Keratinocyte (primary cell): ENCODE results near the gene ANKRD33. TPM values are rescaled to one million over a fixed set of nuclear protein-coding genes. Genes with fewer than 3 reads are reported as not detected.

Experiments used
- DNase-seq: peaks from one replicate; pipeline ENCODE4 v3.0.0-alpha.2; 2011; ENCODE audit warnings: low read depth, missing footprints, low spot score
- FAIRE-seq: peaks from 2 replicates; lab custom pipeline; 2011; peaks lifted over from hg19 to GRCh38; lab: Jason Lieb, UNC
- H2AFZ ChIP-seq: 2 replicates; pipeline ENCODE4 v1.6.0; 2012; ENCODE audit warnings: low read length, control low read depth, inconsistent platforms; ENCODE audit not compliant: control insufficient read depth
- H3K27ac ChIP-seq: 2 replicates; pipeline ENCODE4 v1.5.1; 2011; ENCODE audit warnings: low read length; ENCODE audit not compliant: control insufficient read depth, insufficient read depth
- H3K27me3 ChIP-seq: 3 replicates; pipeline ENCODE4 v1.6.0; 2011; ENCODE audit warnings: low read length; ENCODE audit not compliant: control insufficient read depth, insufficient read depth; ENCODE audit errors: extremely low read depth
- H3K36me3 ChIP-seq, 2 experiments: 2 replicates in 1 of 2; 3 replicates in 1 of 2; pipeline ENCODE4 v1.5.1; 2011; ENCODE audit warnings: low read length in 2 of 2, mild to moderate bottlenecking in 1 of 2; ENCODE audit not compliant: control insufficient read depth in 2 of 2, insufficient read depth in 2 of 2; ENCODE audit errors: extremely low read depth in 1 of 2
- H3K4me1 ChIP-seq: 3 replicates; pipeline ENCODE4 v1.5.1; 2011; ENCODE audit warnings: low read length; ENCODE audit not compliant: control insufficient read depth, insufficient read depth; ENCODE audit errors: extremely low read depth
- H3K4me2 ChIP-seq: 3 replicates; pipeline ENCODE4 v1.6.0; 2011; ENCODE audit warnings: low read depth, low read length; ENCODE audit not compliant: control insufficient read depth, insufficient read depth; ENCODE audit errors: extremely low read depth
- H3K4me3 ChIP-seq, 3 experiments: fragments of 200-600 bp in 1 of 3; sonication (generic) in 1 of 3; 2 replicates in 2 of 3; 3 replicates in 1 of 3; pipeline ENCODE4 v1.5.1; 2011 to 2016; ENCODE audit warnings: low read length in 3 of 3, mild to moderate bottlenecking in 3 of 3, control low read depth in 2 of 3, inconsistent platforms in 1 of 3, low read depth in 1 of 3, mixed read lengths in 1 of 3, mixed run types in 1 of 3, moderate library complexity in 1 of 3; ENCODE audit not compliant: control insufficient read depth in 2 of 3, insufficient read depth in 2 of 3; ENCODE audit errors: extremely low read depth in 1 of 3
- H3K79me2 ChIP-seq: 2 replicates; pipeline ENCODE4 v1.6.0; 2012; ENCODE audit warnings: low read length; ENCODE audit not compliant: control insufficient read depth, insufficient read depth
- H3K9ac ChIP-seq: 3 replicates; pipeline ENCODE4 v1.6.0; 2011; ENCODE audit warnings: low read length; ENCODE audit not compliant: control insufficient read depth, insufficient read depth; ENCODE audit errors: extremely low read depth
- H3K9me1 ChIP-seq: 3 replicates; pipeline ENCODE4 v1.6.0; 2011; ENCODE audit warnings: low read length; ENCODE audit not compliant: control insufficient read depth, insufficient read depth; ENCODE audit errors: extremely low read depth
- H3K9me3 ChIP-seq: 2 replicates; pipeline ENCODE4 v1.5.1; 2012; ENCODE audit warnings: low read depth, low read length; ENCODE audit not compliant: control insufficient read depth
- H4K20me1 ChIP-seq: 3 replicates; pipeline ENCODE4 v1.6.0; 2011; ENCODE audit warnings: low read length; ENCODE audit not compliant: control insufficient read depth, insufficient read depth; ENCODE audit errors: extremely low read depth
- EZH2 ChIP-seq: IDR thresholded peaks from one replicate; pipeline ENCODE4 v1.6.1; 2012; ENCODE audit warnings: inconsistent platforms, mild to moderate bottlenecking, low read length, moderate library complexity
- dilution Hi-C: fragments of 300-500 bp; cut with MboI; formaldehyde crosslinking; loops from one replicate; pipeline ENCODE4 v1.7.0; 2020; ENCODE audit warnings: low sequenced_read_pairs; ENCODE audit not compliant: extremely low pct_ligation_motif_present
- polyA plus RNA-seq, 5 experiments: library from polyadenylated mRNA; depleted of rRNA in 3 of 5; stranded (reverse) in 3 of 5; stranded (forward) in 1 of 5; unstranded in 1 of 5; fragments of >200 nt; gene quantifications; 1 replicate in 1 of 5; 2 replicates in 3 of 5; 3 replicates in 1 of 5; pipeline versions ENCODE4 v1.2.1 to v1.2.3, GENCODE V29; 2011 to 2012; ENCODE audit warnings: missing spikeins in 2 of 5, low read depth in 1 of 5, low replicate concordance in 1 of 5
- TF ChIP-seq, protein P1 (sequence below), 3 experiments: IDR thresholded peaks in 1 of 3; conservative IDR thresholded peaks in 1 of 3; optimal IDR thresholded peaks in 1 of 3; 2 replicates in 2 of 3; 3 replicates in 1 of 3; pipeline versions ENCODE3 to v1.5.1; 2011; ENCODE audit warnings: low read length in 3 of 3, mild to moderate bottlenecking in 3 of 3, moderate library complexity in 2 of 3, control low read depth in 1 of 3, inconsistent platforms in 1 of 3; ENCODE audit not compliant: insufficient read depth in 2 of 3; ENCODE audit errors: extremely low read depth in 1 of 3

Gene ANKRD33
- polyA plus RNA-seq, 1 donor (not counting 4 experiments of a cell fraction or from before 2014, with no cell fraction given): not detected

DNA sequence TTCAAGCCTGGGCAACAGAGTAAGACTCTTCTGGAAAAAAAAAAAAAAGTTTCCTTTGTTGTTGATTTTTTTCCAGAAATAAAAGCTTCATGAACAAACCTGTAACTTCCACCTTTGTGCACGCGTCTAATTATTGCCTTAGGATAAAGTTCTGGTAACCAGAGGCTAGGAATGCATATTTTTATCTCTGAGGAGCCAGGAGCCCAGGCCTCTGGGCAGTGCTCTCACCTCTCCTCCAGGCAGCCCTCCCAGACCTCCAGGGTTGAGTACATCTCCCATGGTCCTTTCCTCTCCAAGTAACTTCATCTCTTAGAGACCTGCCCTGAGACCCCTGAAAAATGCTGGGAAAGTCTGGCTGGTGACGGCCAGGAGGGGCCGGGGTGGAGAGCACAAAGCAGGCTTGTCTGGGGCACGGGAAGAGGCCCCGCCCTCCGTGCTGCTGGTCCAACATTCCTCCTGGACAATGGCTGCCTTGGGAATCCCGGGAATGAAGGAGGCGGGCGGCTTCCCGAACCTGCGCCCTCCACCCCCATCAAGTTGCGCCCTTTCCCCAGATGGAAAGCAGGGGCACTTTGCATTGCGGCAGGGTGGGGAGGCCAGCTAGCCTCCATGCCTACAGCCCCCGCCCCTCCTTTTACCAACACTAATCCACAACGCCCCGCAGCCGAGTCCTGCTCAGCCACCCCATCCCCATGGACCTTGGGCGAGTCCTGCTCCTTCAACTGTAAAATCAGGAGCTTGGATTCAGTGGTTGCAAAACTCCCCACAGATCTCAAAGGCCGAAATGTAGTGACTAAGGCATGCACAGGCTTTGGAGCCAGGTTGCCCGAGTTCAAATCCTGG, 32.1 kb upstream of the ANKRD33 start:
- H4K20me1 ChIP-seq: no peaks in the 10 kb centered on the region
- no peak overlapping the region for H3K4me2 ChIP-seq
- no peak overlapping the region for H3K9ac ChIP-seq
- no peak overlapping the region for H3K27ac ChIP-seq
- H3K9me1 ChIP-seq: no peaks in the 10 kb centered on the region
- peaks cover 26% of the 10 kb centered on the region for H3K27me3 ChIP-seq
- H3K79me2 ChIP-seq: no peaks in the 10 kb centered on the region
- no peak overlapping the region for H2AFZ ChIP-seq
- TF ChIP-seq EZH2: peak; percentile 60
- TF ChIP-seq, protein P1, sequence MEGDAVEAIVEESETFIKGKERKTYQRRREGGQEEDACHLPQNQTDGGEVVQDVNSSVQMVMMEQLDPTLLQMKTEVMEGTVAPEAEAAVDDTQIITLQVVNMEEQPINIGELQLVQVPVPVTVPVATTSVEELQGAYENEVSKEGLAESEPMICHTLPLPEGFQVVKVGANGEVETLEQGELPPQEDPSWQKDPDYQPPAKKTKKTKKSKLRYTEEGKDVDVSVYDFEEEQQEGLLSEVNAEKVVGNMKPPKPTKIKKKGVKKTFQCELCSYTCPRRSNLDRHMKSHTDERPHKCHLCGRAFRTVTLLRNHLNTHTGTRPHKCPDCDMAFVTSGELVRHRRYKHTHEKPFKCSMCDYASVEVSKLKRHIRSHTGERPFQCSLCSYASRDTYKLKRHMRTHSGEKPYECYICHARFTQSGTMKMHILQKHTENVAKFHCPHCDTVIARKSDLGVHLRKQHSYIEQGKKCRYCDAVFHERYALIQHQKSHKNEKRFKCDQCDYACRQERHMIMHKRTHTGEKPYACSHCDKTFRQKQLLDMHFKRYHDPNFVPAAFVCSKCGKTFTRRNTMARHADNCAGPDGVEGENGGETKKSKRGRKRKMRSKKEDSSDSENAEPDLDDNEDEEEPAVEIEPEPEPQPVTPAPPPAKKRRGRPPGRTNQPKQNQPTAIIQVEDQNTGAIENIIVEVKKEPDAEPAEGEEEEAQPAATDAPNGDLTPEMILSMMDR (optimal IDR thresholded peaks at IDR 0.05 in 1 of 3, IDR thresholded peaks at IDR 0.05 in 1 of 3, conservative IDR thresholded peaks at IDR 0.05 in 1 of 3; ENCODE audit: extremely low read depth in 1 of 3, insufficient read depth in 2 of 3, low read length in 3 of 3): no peak
- no peaks in the 10 kb centered on the region for H3K9me3 ChIP-seq
- no peaks in the 10 kb centered on the region for H3K4me1 ChIP-seq
- no peaks in the 10 kb centered on the region for H3K36me3 ChIP-seq
- H3K4me3 ChIP-seq: no peak overlapping the region
- DNase-seq (no peak), FAIRE-seq (no peak)
- dilution Hi-C loops: no loop called here

DNA sequence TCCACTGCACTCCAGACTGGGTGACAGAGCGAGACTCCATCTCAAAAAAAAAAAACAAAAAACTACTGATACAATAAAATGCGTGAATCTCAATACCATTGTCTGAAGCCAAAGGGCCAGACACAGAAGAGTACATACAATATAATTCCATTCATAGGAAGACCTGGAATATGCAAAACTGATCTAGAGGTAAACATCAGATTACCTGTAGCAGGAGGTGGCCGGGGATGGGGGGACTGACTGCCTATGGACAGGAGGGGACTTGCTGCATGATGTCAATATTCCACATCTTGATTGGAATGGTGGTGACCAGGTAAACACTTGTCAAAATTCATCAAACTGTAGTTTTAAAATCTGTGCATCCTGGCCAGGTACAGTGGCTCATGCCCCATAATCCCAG, 26.9 kb upstream of the ANKRD33 start:
- Histone ChIP-seq H3K4me3 (no peak overlapping the region), H3K79me2 (no peaks in the 10 kb centered on the region), H3K27me3 (peaks cover 44% of the 10 kb centered on the region), H3K36me3 (no peaks in the 10 kb centered on the region), H4K20me1 (no peaks in the 10 kb centered on the region), H3K4me2 (no peak overlapping the region), H3K27ac (no peak overlapping the region), H2AFZ (no peak overlapping the region), H3K9me1 (no peaks in the 10 kb centered on the region), H3K9ac (no peak overlapping the region), H3K9me3 (no peaks in the 10 kb centered on the region), H3K4me1 (no peaks in the 10 kb centered on the region)
- no peak for DNase-seq
- TF ChIP-seq EZH2: no peak
- TF ChIP-seq, protein P1 (optimal IDR thresholded peaks at IDR 0.05 in 1 of 3, IDR thresholded peaks at IDR 0.05 in 1 of 3, conservative IDR thresholded peaks at IDR 0.05 in 1 of 3; ENCODE audit: extremely low read depth in 1 of 3, insufficient read depth in 2 of 3, low read length in 3 of 3): no peak
- dilution Hi-C loops: no loop called here
- FAIRE-seq: no peak
